ENCODE results near the gene KIRREL3. TPM values are rescaled to one million over a fixed set of nuclear protein-coding genes. Genes with fewer than 3 reads are reported as not detected.

KIRREL3 gene
- total RNA-seq, 1 donor from 2014 or later: 0.09 TPM

- ATAC-seq (no peak), DNase-seq (ENCODE audit: low spot score) (peak; percentile 30)
- intact Hi-C loops (cut with DNase I): no loop called here
Measured at GRCh38 chr11:126485021-126485792, 515.4 kb downstream of the KIRREL3 start.

GRCh38 chr11:126484266-126484665 lies 516.3 kb downstream of the KIRREL3 start:
- intact Hi-C loops (cut with DNase I): loop anchor here (5.0 kb wide), 1 partner anchor 47 kb away; no protein-coding TSS in a partner anchor
- DNase-seq (ENCODE audit: low spot score) (no peak), ATAC-seq (no peak)

DNA sequence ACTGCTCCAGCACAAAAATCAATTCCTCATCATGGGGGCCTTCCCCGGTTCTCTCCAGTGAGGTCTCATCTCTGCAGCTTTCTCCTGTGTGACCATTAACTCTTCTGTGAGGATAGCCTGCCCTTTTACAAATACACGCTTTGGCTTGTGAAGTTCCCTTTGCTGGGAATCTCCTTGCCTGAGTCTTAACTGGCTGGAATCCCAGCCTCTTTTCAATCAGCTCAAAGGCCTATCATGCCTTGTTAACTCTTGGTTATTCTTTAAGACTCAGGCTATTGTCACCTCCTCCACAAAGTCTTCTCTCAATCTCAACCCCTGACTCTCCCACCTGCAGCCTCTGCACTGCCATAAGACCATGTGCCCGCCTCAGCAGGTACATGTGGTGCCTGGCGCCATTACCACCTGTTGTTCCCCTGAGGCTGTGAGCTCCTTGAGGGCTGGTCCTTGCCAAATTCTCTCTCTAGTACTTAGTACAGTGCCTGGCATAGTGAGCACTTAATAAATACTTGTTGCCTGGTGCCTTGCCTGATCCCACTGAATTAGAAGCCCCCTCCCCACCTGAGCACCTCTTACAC lies 516.9 kb downstream of the KIRREL3 start:
- DNase-seq (ENCODE audit: low spot score) (peak; percentile 19), ATAC-seq (no peak)
- intact Hi-C loops (cut with DNase I): loop anchor here (2.0 to 5.0 kb wide), 2 partner anchors 46 to 173 kb away; no protein-coding TSS in a partner anchor

- peak; percentile 55 for DNase-seq (ENCODE audit: low spot score)
- intact Hi-C loops (cut with DNase I): loop anchor here (2.0 to 5.0 kb wide), 2 partner anchors 45 to 172 kb away; no protein-coding TSS in a partner anchor
- ATAC-seq: no peak
Measured at GRCh38 chr11:126482586-126483108, 517.9 kb downstream of the KIRREL3 start.

- DNase-seq (ENCODE audit: low spot score) (no peak), ATAC-seq (no peak)
- intact Hi-C loops (cut with DNase I): loop anchor here (5.0 kb wide), 1 partner anchor 44 kb away; no protein-coding TSS in a partner anchor
Measured at GRCh38 chr11:126481303-126481680, 519.3 kb downstream of the KIRREL3 start.

DNA sequence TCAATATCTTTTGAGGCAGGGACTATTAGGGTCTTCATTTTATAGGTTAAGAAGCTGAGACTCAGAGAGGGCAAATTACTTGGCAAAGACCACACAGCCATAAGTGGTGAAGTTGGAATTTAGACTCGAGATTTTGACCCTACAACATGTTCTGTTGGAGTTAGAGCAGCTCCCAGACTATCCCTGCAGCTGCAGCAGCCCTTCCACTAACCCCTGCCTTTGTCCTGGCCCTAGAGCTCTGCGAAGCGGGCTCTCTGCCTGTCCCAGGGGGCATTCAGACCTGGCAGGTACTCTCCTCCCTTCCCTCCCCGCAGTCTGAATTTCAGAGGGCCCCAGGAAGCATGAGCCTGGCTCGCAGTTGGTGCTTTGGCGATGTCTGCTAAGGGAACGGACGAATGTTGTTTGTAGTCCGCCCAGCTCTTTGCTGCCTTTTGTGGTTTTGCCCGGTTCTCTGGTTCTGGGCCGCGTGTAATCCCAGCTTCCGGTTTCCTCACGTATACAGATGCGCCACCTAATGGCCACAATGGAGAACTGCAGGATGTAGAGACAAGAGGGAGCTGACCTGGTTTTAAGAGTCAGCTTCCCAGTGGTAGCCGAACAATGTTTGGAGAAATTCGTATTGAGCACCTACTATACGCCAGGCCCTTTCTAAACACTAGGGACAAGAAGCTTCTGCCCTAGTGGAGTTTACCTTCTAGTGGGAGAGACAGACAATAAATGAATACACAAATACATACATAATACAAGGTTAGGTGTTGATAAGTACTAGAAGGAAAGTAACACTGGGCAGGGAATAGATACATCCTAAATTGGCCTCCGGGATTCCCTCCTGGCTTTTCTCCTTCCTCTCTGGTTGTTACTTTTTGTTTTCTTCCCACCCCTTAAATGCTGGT lies 519.9 kb downstream of the KIRREL3 start:
- DNase-seq (ENCODE audit: low spot score): peak; percentile 90
- ATAC-seq: peak; percentile 93
- intact Hi-C loops (cut with DNase I): loop anchor here (5.0 kb wide), 1 partner anchor 43 kb away; no protein-coding TSS in a partner anchor

- DNase-seq (ENCODE audit: low spot score): no peak
- ATAC-seq: no peak
- intact Hi-C loops (cut with DNase I): loop anchor here (5.0 kb wide), 1 partner anchor 43 kb away; no protein-coding TSS in a partner anchor
Measured at GRCh38 chr11:126480015-126480409, 520.6 kb downstream of the KIRREL3 start.

- intact Hi-C loops (cut with DNase I): no loop called here
- ATAC-seq: no peak
- no peak for DNase-seq (ENCODE audit: low spot score)
Measured at GRCh38 chr11:126479178-126479930, 521.2 kb downstream of the KIRREL3 start.

GRCh38 chr11:126478466-126478865 lies 522.1 kb downstream of the KIRREL3 start:
- intact Hi-C loops (cut with DNase I): no loop called here
- no peak for ATAC-seq
- DNase-seq (ENCODE audit: low spot score): no peak

DNA sequence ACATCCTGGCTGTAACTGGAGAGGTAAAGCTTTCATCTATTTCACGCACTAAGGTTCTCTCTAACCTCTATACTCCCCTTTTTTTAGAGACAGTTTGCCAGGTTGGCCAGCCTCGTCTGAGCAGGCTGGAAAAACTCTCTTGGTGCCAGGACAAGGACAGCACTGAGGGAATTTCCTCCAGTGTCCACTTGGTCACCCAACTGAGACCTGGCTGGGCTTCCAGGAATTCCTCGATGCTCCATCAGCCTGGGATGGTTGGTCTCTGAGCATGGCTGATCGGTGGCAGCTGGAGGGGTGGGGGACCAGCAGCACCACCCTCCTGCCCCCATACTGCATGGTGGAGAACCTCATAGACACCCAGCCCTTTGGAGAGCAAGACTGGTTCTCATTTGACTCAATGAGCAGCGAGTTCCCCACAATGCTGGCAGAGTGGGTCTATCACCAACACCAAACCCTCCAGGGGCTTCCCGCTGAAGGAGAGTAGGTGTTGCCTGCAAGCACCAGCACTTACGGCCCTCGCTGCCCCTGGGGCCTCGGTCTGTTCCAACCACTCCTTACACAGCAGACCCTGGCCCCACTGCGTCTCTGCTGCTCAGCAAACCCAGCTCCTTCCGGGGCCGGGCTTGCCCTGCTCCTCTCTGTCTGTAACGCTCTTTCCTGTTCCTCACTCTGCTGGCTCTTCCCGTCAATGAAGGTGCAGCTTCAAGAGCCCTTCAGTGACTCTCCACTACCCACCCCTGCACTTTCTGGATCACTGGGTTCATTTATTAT lies 522.9 kb downstream of the KIRREL3 start:
- intact Hi-C loops (cut with DNase I): no loop called here
- no peak for ATAC-seq
- DNase-seq (ENCODE audit: low spot score): no peak

- intact Hi-C loops (cut with DNase I): no loop called here
- ATAC-seq: no peak
Measured at GRCh38 chr11:126476977-126477376, 523.6 kb downstream of the KIRREL3 start.

DNA sequence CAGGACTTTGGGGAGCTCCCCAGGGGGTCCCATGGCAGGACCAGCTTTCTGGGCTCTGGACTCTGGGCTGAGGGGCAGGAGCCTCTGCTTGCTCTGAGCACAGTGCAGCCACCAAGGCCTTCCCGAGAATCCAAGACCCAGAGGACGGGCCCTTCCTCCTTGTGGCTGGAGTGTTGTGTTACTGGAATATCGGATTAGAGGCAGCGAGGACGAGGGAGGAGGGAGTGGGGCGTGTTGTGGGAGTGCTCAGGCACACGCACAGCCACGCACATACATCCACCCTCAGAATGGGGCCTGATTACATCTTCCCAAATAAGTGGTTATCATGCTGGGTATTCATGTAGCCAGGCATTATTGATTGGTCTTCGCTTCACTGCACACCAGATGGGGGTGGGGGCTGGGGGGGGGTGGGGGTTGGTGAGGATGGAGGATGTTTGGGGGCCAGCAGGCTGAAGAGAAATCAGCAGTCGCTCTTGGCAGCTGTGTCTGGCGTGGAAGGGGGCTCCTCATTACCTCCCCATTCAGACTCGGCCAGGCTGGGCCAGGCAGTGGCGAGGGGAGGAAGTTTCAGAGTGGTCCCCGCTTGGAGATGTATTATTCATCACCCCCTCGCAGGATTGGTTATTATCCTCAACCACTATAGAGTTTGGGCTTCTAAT lies 524.2 kb downstream of the KIRREL3 start:
- DNase-seq (ENCODE audit: low spot score) (no peak), ATAC-seq (no peak)
- intact Hi-C loops (cut with DNase I): no loop called here

More at GRCh38 chr11:126476977-126477376, 523.6 kb downstream of the KIRREL3 start:
- no peak for DNase-seq (ENCODE audit: low spot score)

GRCh38 chr11:126475014-126475991 lies 525.3 kb downstream of the KIRREL3 start:
- DNase-seq (ENCODE audit: low spot score) (no peak), ATAC-seq (peak; percentile 54)

GRCh38 chr11:126474220-126474619 lies 526.4 kb downstream of the KIRREL3 start:
- DNase-seq (ENCODE audit: low spot score) (no peak), ATAC-seq (no peak)
- intact Hi-C loops (cut with DNase I): no loop called here

More at GRCh38 chr11:126475014-126475991, 525.3 kb downstream of the KIRREL3 start:
- intact Hi-C loops (cut with DNase I): no loop called here

GRCh38 chr11:126473269-126473668 lies 527.3 kb downstream of the KIRREL3 start:
- ATAC-seq: no peak
- DNase-seq (ENCODE audit: low spot score): no peak
- intact Hi-C loops (cut with DNase I): no loop called here

GRCh38 chr11:126469311-126469710 lies 531.3 kb downstream of the KIRREL3 start:
- DNase-seq (ENCODE audit: low spot score): no peak
- peak; percentile 26 for ATAC-seq
- intact Hi-C loops (cut with DNase I): no loop called here

Data from sciatic nerve (tissue), 2 donors.